ENCODE measurements around the gene DCAKD. TPM values are rescaled to one million over a fixed set of nuclear protein-coding genes. Genes with fewer than 3 reads are reported as not detected.

The DCAKD gene
- total RNA-seq, 2 donors from 2014 or later, result 37.3 to 46.1 TPM

GRCh38 chr17:44995436-44996001 lies 55.9 kb downstream of the DCAKD start:
- Histone ChIP-seq H3K27ac (no peak overlapping the region), H3K36me3 (no peaks in the 10 kb centered on the region), H3K4me1 (no peaks in the 10 kb centered on the region), H3K4me3 (no peak overlapping the region), H3K9me3 (peaks cover 0 to 7% of the 10 kb centered on the region in 2 donors), H3K27me3 (no peaks in the 10 kb centered on the region)
- TF ChIP-seq, protein P1, sequence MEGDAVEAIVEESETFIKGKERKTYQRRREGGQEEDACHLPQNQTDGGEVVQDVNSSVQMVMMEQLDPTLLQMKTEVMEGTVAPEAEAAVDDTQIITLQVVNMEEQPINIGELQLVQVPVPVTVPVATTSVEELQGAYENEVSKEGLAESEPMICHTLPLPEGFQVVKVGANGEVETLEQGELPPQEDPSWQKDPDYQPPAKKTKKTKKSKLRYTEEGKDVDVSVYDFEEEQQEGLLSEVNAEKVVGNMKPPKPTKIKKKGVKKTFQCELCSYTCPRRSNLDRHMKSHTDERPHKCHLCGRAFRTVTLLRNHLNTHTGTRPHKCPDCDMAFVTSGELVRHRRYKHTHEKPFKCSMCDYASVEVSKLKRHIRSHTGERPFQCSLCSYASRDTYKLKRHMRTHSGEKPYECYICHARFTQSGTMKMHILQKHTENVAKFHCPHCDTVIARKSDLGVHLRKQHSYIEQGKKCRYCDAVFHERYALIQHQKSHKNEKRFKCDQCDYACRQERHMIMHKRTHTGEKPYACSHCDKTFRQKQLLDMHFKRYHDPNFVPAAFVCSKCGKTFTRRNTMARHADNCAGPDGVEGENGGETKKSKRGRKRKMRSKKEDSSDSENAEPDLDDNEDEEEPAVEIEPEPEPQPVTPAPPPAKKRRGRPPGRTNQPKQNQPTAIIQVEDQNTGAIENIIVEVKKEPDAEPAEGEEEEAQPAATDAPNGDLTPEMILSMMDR (IDR thresholded peaks at IDR 0.05), result no peak
- no peak for DNase-seq (ENCODE audit: low spot score)

DNA sequence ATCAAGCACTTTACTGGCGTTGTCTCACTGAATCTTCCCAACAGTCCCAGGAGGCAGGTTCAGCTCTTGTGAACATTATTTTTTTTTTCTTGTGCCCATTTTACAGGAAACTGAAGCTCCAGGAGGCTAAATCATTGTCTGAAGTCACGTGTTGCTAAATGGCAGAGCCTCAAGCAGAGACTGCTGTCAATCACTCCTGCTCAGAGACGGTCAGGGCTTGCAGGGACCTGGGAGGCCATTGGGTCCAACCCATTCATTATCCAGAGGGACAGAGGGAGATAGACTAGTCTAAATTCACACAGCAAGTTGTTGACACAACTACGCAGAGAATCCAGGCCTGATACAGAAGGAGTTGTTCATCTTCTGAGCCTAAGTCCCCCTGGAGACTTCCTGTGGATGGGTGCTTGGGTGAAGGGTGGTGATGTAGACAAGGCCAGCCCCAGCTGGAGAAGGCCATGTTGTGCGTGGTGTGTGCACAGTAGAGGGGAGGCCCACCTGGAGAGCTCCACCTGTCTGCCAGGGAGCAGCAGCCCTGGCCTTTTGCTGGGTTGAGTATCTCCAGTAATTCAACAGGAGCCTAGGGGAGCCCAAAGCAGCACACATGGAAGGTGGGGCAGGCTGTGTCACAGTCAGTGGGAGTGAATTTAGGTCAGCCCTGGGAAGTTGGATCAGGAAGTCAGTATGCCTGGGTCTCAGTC lies 59.0 kb downstream of the DCAKD start:
- no peak for DNase-seq (ENCODE audit: low spot score)
- H3K4me3 ChIP-seq, result no peak overlapping the region
- H3K9me3 ChIP-seq, result no peaks in the 10 kb centered on the region
- no peak overlapping the region for H3K27ac ChIP-seq
- no peaks in the 10 kb centered on the region for H3K36me3 ChIP-seq
- H3K27me3 ChIP-seq, result no peaks in the 10 kb centered on the region
- H3K4me1 ChIP-seq, result no peaks in the 10 kb centered on the region
- TF ChIP-seq, protein P1 (IDR thresholded peaks at IDR 0.05), result no peak

DNA sequence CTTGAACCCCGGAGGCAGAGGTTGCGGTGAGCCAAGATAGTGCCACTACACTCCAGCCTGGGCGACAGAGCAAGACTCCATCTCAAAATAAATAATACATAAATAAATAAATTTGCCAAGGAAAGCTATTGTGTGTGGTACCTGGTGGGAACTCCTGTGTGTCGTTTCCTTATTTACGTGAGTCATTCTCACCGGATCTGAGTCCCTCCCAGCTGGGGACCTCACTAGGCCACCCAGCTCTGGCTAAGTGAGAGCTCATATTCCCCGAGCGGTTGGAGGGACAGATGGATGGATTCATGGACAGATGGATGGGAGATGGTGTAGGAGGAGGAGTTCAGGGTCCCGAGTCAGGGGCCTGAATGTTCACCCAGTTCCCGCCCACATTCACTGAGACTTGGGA lies 60.4 kb downstream of the DCAKD start:
- Histone ChIP-seq H3K27me3 (no peaks in the 10 kb centered on the region), H3K4me1 (no peaks in the 10 kb centered on the region), H3K36me3 (no peaks in the 10 kb centered on the region), H3K27ac (no peak overlapping the region), H3K4me3 (no peak overlapping the region), H3K9me3 (no peaks in the 10 kb centered on the region)
- TF ChIP-seq, protein P1 (IDR thresholded peaks at IDR 0.05), result no peak
- DNase-seq (ENCODE audit: low spot score), result no peak

- Histone ChIP-seq H3K9me3 (no peaks in the 10 kb centered on the region), H3K27me3 (no peaks in the 10 kb centered on the region), H3K4me1 (no peaks in the 10 kb centered on the region), H3K27ac (no peak overlapping the region), H3K36me3 (no peaks in the 10 kb centered on the region), H3K4me3 (no peak overlapping the region)
- TF ChIP-seq, protein P1 (IDR thresholded peaks at IDR 0.05), result no peak
- DNase-seq (ENCODE audit: low spot score), result no peak
Observed at GRCh38 chr17:44989552-44990138, 61.8 kb downstream of the DCAKD start.

- Histone ChIP-seq H3K4me1 (peaks cover 0 to 1% of the 10 kb centered on the region in 2 donors), H3K9me3 (no peaks in the 10 kb centered on the region), H3K4me3 (no peak overlapping the region), H3K36me3 (no peaks in the 10 kb centered on the region), H3K27me3 (no peaks in the 10 kb centered on the region), H3K27ac (no peak overlapping the region)
- DNase-seq (ENCODE audit: low spot score), result no peak
- TF ChIP-seq, protein P1 (IDR thresholded peaks at IDR 0.05), result no peak
Observed at GRCh38 chr17:44988044-44988942, 63.1 kb downstream of the DCAKD start.
